ENCODE results near the gene SERBP1.

DNA sequence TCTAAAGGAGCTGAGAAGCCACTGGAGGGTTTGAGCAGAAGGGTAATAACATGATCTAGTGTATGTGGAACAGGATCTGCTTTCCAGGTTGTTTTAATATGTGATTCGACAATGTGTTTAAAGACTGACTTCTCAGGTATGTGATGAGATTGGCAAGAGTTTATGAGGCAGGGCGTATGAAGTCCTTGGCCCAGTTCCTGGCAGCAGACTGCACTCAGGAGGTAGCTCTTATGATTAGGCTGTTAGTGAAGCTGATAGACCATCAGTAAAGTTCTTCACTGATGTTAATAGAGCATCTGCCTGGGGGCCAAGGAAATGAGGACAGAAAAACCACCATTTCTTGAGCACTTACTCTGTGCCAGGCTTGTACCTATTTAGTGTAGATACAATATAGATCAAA, 41.9 kb upstream of the SERBP1 start:
- TF ChIP-seq ZFP3 (CRISPR knock-in tag; IDR thresholded peaks at IDR 0.05) (no peak), RARB (CRISPR knock-in tag; IDR thresholded peaks at IDR 0.05) (no peak), ZNF565 (CRISPR knock-in tag; conservative IDR thresholded peaks at IDR 0.05; ENCODE audit: low read depth) (no peak), ARNTL (CRISPR knock-in tag; IDR thresholded peaks at IDR 0.05; ENCODE audit: borderline replicate concordance, low read depth) (no peak)
- TF ChIP-seq, protein P1, sequence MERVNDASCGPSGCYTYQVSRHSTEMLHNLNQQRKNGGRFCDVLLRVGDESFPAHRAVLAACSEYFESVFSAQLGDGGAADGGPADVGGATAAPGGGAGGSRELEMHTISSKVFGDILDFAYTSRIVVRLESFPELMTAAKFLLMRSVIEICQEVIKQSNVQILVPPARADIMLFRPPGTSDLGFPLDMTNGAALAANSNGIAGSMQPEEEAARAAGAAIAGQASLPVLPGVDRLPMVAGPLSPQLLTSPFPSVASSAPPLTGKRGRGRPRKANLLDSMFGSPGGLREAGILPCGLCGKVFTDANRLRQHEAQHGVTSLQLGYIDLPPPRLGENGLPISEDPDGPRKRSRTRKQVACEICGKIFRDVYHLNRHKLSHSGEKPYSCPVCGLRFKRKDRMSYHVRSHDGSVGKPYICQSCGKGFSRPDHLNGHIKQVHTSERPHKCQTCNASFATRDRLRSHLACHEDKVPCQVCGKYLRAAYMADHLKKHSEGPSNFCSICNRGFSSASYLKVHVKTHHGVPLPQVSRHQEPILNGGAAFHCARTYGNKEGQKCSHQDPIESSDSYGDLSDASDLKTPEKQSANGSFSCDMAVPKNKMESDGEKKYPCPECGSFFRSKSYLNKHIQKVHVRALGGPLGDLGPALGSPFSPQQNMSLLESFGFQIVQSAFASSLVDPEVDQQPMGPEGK (CRISPR knock-in tag; IDR thresholded peaks at IDR 0.05; ENCODE audit: borderline replicate concordance): no peak
